Spinal cord (tissue), 10 donors: Measurements from ENCODE around the gene COL8A1. TPM values are rescaled to one million over a fixed set of nuclear protein-coding genes. Genes with fewer than 3 reads are reported as not detected.

Source experiments
- DNase-seq, 6 donors: peaks; one replicate each; pipeline versions ENCODE4 v3.0.0 to v3.0.0-alpha.2; 2013 to 2015; ENCODE audit warnings: low spot score in 6 of 6, low read depth in 4 of 6
- H3K27ac ChIP-seq: one replicate; pipeline ENCODE4 v1.5.1; 2013; ENCODE audit warnings: low read depth, low read length, control low read depth
- H3K27me3 ChIP-seq: one replicate; pipeline ENCODE4 v1.6.1; 2013; ENCODE audit warnings: low read length; ENCODE audit not compliant: control insufficient read depth, insufficient read depth
- H3K36me3 ChIP-seq: one replicate; pipeline ENCODE4 v1.6.1; 2013; ENCODE audit warnings: low read length; ENCODE audit not compliant: control insufficient read depth, insufficient read depth
- H3K4me1 ChIP-seq: one replicate; pipeline ENCODE4 v1.6.1; 2013; ENCODE audit warnings: low read length; ENCODE audit not compliant: control insufficient read depth, insufficient read depth
- H3K4me3 ChIP-seq: one replicate; pipeline ENCODE4 v1.5.1; 2013; ENCODE audit warnings: low read depth, low read length, control low read depth
- H3K9me3 ChIP-seq: one replicate; pipeline ENCODE4 v1.6.1; 2013; ENCODE audit warnings: low read length; ENCODE audit not compliant: control insufficient read depth, insufficient read depth
- WGBS: methylation state at CpG from one replicate; pipeline ENCODE4 v1.1.5; 2013; ENCODE audit warnings: missing lambda C conversion rate; ENCODE audit not compliant: insufficient coverage; 5-methylcytosine and 5-hydroxymethylcytosine counted together
- polyA plus RNA-seq, 2 donors: library from polyadenylated mRNA; unstranded; fragments of 120-200 nt; gene quantifications; one replicate each; pipeline ENCODE4 v1.2.1, GENCODE V29; 2013; ENCODE audit not compliant: insufficient read length in 2 of 2
- total RNA-seq, 2 donors: library from RNA; depleted of rRNA in 1 of 2; stranded (reverse); fragments of 120-200 nt in 1 of 2; fragments of >200 nt in 1 of 2; gene quantifications; one replicate each; pipeline versions ENCODE4 v1.2.3 to v1.2.4, GENCODE V29; 2013 to 2014
- donor health status: healthy.

COL8A1 gene
- total and polyA plus RNA-seq, 4 donors, result 3.4 to 200 (median 110) TPM

DNA sequence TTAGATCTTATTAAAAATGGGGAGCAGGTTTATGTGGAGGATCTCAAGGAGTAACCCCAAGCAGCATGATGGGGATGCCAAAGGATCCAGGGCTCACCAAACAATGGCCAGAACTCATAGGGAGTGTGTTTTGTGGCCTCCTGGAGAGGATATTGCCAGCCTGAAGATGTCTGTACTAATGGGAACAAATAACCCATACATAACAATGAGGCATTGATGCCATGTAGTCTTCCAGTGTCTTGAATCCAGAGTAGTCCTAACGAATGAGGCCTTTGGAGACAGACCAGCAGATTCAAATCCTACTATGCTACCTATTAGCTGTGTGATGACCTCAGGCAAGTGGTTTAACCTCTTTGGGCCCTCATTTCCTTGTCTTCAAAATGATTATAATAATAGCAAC is 134.3 kb downstream of the COL8A1 start:
- no peaks in the 10 kb centered on the region for H3K9me3 ChIP-seq
- no peak overlapping the region for H3K4me3 ChIP-seq
- no peaks in the 10 kb centered on the region for H3K36me3 ChIP-seq
- WGBS, result 40% methylated on average over 1 of the region's 1 CpG
- no peak overlapping the region for H3K27ac ChIP-seq
- no peaks in the 10 kb centered on the region for H3K4me1 ChIP-seq
- H3K27me3 ChIP-seq, result no peaks in the 10 kb centered on the region
- DNase-seq, result no peak

DNA sequence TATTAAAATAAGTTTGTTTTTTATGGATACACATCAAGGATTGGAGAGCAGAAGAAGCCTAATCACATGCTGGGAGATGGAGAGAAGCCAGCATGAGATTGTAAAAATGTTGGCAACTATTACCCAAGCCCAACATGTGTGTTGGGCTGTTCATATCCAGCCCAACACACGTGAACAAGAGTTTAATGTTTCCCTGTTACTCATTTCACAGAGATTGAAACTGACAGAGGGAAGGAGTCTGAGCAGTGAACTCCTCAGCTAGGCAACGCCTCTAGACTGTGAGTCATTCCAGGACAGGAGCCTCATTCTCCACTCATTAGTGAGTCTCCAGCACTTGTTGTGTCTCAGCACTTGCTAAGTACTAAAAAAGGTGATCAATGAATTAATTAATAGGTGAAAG is 136.1 kb downstream of the COL8A1 start:
- H3K9me3 ChIP-seq, result no peaks in the 10 kb centered on the region
- H3K27me3 ChIP-seq, result no peaks in the 10 kb centered on the region
- H3K27ac ChIP-seq, result peak overlapping the region; percentile 40
- H3K36me3 ChIP-seq, result no peaks in the 10 kb centered on the region
- H3K4me1 ChIP-seq, result no peaks in the 10 kb centered on the region
- no peak overlapping the region for H3K4me3 ChIP-seq
- 92% methylated on average over 2 of the region's 2 CpGs for WGBS
- peak in 2 of 6 donors; percentile 21 to 73 for DNase-seq

DNA sequence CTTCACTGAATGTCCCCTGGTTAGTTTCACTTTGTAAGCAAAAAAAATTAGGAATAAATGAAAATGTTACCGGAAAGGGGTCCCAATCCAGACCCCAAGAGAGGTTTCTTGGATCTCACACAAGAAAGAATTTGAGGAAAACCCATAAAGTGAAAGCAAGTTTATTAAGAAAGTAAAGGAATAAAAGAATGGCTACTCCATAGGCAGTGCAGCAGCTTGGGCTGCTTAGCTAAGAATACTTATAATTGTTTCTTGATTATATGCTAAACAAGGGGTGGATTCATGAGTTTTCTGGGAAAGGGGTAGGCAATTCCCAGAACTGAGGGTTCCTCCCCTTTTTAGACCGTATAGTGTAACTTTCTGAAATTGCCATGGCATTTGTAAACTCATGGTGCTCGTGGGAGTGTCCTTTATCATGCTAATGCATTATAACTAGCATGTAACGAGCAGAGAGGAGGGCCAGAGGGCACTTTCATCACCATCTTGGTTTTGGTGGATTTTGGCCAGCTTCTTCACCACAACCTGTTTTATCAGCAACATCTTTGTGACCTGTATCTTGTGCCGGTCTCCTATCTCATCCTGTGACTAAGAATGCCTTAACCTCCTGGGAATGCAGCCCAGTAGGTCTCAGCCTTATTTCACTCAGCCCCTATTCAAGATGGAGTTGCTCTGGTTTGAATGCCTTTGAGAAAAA is 138.3 kb downstream of the COL8A1 start:
- WGBS, result 75% methylated on average over 2 of the region's 5 CpGs
- H3K27me3 ChIP-seq, result no peaks in the 10 kb centered on the region
- H3K27ac ChIP-seq, result peak overlapping the region; percentile 58
- no peak overlapping the region for H3K4me3 ChIP-seq
- no peaks in the 10 kb centered on the region for H3K36me3 ChIP-seq
- H3K4me1 ChIP-seq, result no peaks in the 10 kb centered on the region
- DNase-seq, result no peak
- H3K9me3 ChIP-seq, result no peaks in the 10 kb centered on the region

DNA sequence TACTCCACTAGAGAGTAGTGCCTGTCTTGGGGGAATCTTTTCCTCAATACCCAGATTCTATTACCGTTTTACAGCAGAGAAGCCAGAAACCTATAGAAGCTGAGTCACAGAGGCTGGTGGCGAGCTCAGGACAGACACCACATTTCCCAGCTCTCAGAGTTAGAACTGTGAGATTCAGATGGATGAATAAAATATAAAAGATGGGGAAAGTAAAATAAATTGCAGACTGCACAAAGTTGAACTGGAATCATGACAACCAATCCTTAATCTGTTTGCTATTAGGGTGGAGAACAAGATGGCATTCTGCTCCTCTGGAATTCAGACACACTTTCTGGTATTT is 138.8 kb downstream of the COL8A1 start:
- peak in 1 of 6 donors; percentile 2 for DNase-seq
- WGBS, result no CpG with 5 or more reads among the region's 2 CpGs
- no peaks in the 10 kb centered on the region for H3K9me3 ChIP-seq

DNA sequence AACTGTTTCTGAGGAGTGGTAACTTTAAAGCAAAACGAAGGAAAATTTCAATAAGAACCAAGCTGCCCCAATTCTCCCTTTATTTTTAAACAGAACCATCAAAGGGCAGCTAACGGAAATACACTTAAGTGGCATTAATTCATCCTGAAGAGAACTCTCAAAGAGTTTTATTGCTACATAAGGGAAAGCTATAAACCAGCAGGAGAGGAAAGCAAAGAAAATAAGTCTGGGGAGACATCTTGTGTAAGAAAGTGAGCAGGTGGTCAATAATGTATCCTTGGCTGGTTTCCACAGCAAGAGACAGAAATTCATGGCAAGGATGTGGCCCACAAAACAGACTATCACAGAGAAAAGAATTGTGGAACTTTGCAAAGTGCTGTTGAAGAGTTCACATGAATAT is 139.3 kb downstream of the COL8A1 start:
- H3K4me1 ChIP-seq, result no peaks in the 10 kb centered on the region
- peak in 3 of 6 donors; percentile 14 to 78 (median 68) for DNase-seq
- H3K9me3 ChIP-seq, result no peaks in the 10 kb centered on the region
- no peak overlapping the region for H3K4me3 ChIP-seq
- WGBS, result no CpG with 5 or more reads among the region's 2 CpGs
- no peaks in the 10 kb centered on the region for H3K36me3 ChIP-seq
- peak overlapping the region; percentile 58 for H3K27ac ChIP-seq
- H3K27me3 ChIP-seq, result no peaks in the 10 kb centered on the region

More for the DNA sequence above, 138.8 kb downstream of the COL8A1 start:
- H3K4me3 ChIP-seq, result no peak overlapping the region
- no peaks in the 10 kb centered on the region for H3K36me3 ChIP-seq
- H3K4me1 ChIP-seq, result no peaks in the 10 kb centered on the region
- H3K27ac ChIP-seq, result peak overlapping the region; percentile 58
- no peaks in the 10 kb centered on the region for H3K27me3 ChIP-seq

DNA sequence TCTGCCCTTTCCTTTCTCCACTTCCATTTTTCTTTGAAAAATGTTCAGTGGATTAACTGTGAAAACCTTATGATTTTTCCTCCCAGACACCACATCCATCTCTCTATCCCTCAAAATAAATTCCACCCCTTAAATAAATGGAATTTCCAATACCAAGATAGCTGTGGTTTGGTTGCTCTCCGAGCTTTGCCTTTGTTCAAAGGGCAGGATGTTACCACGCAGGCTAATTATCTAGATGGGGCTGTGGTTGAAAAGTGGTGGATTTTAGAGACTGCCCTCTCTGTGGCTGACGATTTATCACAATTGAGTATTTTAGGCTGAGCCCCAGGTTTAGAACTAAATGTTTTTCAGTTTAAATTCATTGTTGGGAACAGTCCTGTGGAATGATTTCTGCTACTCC is 142.4 kb downstream of the COL8A1 start:
- Histone ChIP-seq H3K27me3 (no peaks in the 10 kb centered on the region), H3K9me3 (no peaks in the 10 kb centered on the region), H3K27ac (no peak overlapping the region), H3K4me1 (no peaks in the 10 kb centered on the region), H3K36me3 (no peaks in the 10 kb centered on the region), H3K4me3 (no peak overlapping the region)
- 57% methylated on average over 3 of the region's 3 CpGs for WGBS
- no peak for DNase-seq

DNA sequence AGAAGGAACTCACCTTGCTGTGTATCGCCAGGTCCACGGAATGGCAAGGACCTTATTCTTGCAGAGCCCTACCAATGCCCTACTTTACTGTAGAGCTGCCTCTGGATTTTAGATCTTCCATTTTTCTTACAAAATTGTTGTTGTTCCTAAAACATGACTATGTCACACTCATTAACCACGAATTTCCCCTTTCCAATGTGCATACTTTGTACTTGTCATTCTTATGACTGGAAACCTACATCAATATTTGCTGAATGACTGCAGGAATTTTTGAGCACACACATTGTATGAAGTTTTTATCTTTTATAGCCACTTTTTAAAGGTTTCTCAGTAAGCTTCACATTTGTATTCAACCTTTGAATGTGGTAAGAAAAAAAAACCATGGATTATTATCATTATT is 143.4 kb downstream of the COL8A1 start:
- no peaks in the 10 kb centered on the region for H3K4me1 ChIP-seq
- no peaks in the 10 kb centered on the region for H3K9me3 ChIP-seq
- DNase-seq, result no peak
- H3K27ac ChIP-seq, result no peak overlapping the region
- H3K36me3 ChIP-seq, result no peaks in the 10 kb centered on the region
- H3K4me3 ChIP-seq, result no peak overlapping the region
- 100% methylated on average over 3 of the region's 3 CpGs for WGBS
- H3K27me3 ChIP-seq, result no peaks in the 10 kb centered on the region

DNA sequence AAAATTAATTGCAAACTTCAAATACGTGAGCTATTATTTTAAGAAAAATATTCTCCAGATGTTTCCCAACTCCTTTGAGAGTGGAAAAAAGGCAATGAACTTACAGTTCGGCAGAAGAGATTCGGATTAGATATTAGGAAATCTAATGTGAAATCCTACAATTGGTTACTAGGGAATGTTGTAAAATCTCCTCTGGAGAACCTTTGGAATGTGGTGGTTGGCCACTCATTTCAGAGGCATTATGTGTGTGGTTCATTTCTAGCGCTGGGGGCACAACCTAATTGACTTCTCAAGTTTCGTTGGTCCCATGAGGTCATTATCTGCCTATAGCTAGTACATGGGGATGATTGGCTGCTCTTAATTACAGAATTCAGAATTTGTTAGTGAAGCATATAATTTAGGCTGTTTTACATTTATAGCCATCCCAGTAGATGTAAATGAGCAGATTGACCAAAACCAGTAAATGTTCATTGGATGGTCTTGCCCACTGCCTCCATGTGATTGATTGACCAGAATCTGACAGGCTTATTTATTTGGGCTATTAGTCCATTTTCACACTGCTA is 144.7 kb downstream of the COL8A1 start:
- H3K4me3 ChIP-seq, result no peak overlapping the region
- H3K4me1 ChIP-seq, result no peaks in the 10 kb centered on the region
- no peaks in the 10 kb centered on the region for H3K36me3 ChIP-seq
- WGBS, result 60% methylated on average over 1 of the region's 5 CpGs
- no peaks in the 10 kb centered on the region for H3K9me3 ChIP-seq
- DNase-seq, result no peak
- no peaks in the 10 kb centered on the region for H3K27me3 ChIP-seq
- H3K27ac ChIP-seq, result no peak overlapping the region

DNA sequence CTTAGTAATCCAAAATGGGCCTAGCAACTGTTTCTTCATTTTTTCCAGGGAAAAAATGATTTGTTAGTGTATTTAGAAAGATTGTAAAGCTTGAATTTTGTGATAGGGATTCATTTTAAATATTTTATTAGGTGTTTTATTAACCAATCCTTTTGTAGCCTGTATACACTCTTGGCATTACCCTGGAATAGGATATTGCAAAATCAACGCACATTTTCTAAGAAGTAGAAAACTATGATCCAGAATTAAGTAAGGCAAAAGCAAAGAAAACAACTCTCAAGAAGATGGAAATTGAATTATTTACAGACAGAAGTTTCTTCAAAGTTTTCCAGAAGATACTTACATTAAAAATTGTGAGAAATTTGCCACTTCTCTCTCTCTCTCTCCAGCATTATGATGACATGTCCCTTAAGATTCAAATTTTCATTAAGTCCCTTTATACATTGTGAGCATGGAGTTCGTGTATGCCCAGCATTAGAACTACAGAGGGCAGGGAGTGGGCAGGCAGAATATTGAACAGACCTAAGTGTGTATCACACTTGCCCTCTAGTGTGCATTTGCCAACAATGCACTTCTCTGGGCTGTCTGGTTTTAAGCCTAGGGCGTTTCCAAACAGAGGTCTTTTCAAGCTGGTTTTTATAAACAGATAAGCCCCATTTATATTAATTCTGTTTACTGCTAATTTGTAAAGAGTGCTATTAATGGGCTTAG is 150.8 kb downstream of the COL8A1 start:
- WGBS, result no CpG with 5 or more reads among the region's 3 CpGs
- no peaks in the 10 kb centered on the region for H3K27me3 ChIP-seq
- DNase-seq, result peak in 3 of 6 donors; percentile 25 to 79 (median 60)

DNA sequence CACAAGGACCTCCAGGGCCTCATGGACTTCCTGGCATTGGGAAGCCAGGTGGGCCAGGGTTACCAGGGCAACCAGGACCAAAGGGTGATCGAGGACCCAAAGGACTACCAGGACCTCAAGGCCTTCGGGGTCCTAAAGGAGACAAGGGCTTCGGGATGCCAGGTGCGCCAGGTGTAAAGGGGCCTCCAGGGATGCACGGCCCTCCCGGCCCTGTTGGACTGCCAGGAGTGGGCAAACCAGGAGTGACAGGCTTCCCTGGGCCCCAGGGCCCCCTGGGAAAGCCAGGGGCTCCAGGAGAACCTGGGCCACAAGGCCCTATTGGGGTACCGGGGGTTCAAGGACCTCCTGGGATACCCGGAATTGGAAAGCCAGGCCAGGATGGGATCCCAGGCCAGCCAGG is 156.1 kb downstream of the COL8A1 start:
- Histone ChIP-seq H3K9me3 (no peaks in the 10 kb centered on the region), H3K27me3 (no peaks in the 10 kb centered on the region), H3K27ac (no peak overlapping the region), H3K4me3 (no peak overlapping the region), H3K36me3 (no peaks in the 10 kb centered on the region), H3K4me1 (no peaks in the 10 kb centered on the region)
- DNase-seq, result no peak
- WGBS, result 96% methylated on average over 8 of the region's 8 CpGs

More for the DNA sequence above, 150.8 kb downstream of the COL8A1 start:
- no peak overlapping the region for H3K27ac ChIP-seq
- H3K36me3 ChIP-seq, result no peaks in the 10 kb centered on the region
- H3K4me1 ChIP-seq, result no peaks in the 10 kb centered on the region
- H3K4me3 ChIP-seq, result no peak overlapping the region
- H3K9me3 ChIP-seq, result no peaks in the 10 kb centered on the region
